OCI-LY3 (cell line): ENCODE measurements around the gene SH3BP2.

Source experiments
- EZH2phosphoT487 ChIP-seq: fragments of 200-600 bp; shearing (Covaris generic); IDR thresholded peaks from 2 replicates; pipeline ENCODE4 v1.6.1; 2018; ENCODE audit warnings: antibody characterized with exemption, mixed run types, low read depth
- TF ChIP-seq, protein P1 (sequence below): fragments of 200-600, 300-600 bp; sonication (generic); IDR thresholded peaks from 2 replicates; pipeline ENCODE4 v1.5.1; 2014; ENCODE audit warnings: antibody characterized with exemption, low read length, low read depth

DNA sequence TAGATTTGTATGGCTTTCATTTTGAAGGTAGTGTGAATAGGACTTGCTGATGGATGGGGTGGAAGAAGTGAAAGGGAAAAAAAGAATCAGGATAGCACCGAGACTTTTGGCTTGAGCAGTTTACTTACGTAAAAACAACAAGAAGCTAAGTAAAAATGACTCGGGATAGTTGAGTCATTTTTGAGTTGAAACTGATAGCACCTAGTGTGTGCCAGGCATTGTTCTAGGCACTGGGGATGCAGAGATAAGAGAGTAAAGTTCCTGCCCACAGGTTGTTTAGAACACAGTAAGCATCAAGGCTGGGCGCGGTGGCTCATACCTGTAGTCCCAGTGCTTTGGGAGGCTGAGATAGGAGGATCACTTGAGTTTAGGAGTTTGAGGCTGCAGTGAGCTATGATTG, 85.5 kb downstream of the SH3BP2 start:
- TF ChIP-seq, protein P1, sequence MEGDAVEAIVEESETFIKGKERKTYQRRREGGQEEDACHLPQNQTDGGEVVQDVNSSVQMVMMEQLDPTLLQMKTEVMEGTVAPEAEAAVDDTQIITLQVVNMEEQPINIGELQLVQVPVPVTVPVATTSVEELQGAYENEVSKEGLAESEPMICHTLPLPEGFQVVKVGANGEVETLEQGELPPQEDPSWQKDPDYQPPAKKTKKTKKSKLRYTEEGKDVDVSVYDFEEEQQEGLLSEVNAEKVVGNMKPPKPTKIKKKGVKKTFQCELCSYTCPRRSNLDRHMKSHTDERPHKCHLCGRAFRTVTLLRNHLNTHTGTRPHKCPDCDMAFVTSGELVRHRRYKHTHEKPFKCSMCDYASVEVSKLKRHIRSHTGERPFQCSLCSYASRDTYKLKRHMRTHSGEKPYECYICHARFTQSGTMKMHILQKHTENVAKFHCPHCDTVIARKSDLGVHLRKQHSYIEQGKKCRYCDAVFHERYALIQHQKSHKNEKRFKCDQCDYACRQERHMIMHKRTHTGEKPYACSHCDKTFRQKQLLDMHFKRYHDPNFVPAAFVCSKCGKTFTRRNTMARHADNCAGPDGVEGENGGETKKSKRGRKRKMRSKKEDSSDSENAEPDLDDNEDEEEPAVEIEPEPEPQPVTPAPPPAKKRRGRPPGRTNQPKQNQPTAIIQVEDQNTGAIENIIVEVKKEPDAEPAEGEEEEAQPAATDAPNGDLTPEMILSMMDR, result no peak
- TF ChIP-seq EZH2phosphoT487, result no peak
